A673 (cell line): ENCODE data around the gene MLPH. TPM values are rescaled to one million over a fixed set of nuclear protein-coding genes. Genes with fewer than 3 reads are reported as not detected.

ENCODE experiments used
- BruUV-seq: library from RNA; stranded (reverse); fragments of 400-500 nt; replicated peaks from 2 replicates; lab custom pipeline; 2021; lab: Mats Ljungman, UMichigan
- CTCF ChIA-PET: fragments of 300-600 bp; sonication (Branson Sonifier 250); formaldehyde crosslinking; loops from one replicate; lab custom pipeline; 2022; ENCODE audit warnings: antibody characterized with exemption; lab: Charles Lee
- POLR2A ChIA-PET: fragments of 300-600 bp; sonication (Branson Sonifier 250); formaldehyde crosslinking; loops from one replicate; lab custom pipeline; 2022; ENCODE audit warnings: antibody characterized with exemption; ENCODE audit not compliant: low non-redundant PET; lab: Charles Lee
- DNase-seq: peaks from one replicate; pipeline ENCODE4 v3.0.0-alpha.2; 2015; ENCODE audit warnings: low spot score
- H3K27ac ChIP-seq: fragments of 200-600 bp; sonication (generic); 2 replicates; pipeline ENCODE4 v1.5.1; 2016; ENCODE audit warnings: mixed run types, low read depth, mild to moderate bottlenecking, mixed read lengths, antibody characterized with exemption, low read length; ENCODE audit not compliant: poor library complexity, severe bottlenecking
- H3K27me3 ChIP-seq: fragments of 200-600 bp; sonication (generic); replicated peaks from 2 replicates; pipeline ENCODE4 v1.6.1; 2017; ENCODE audit warnings: mixed run types, low read depth, mild to moderate bottlenecking, mixed read lengths, antibody characterized with exemption, low read length; ENCODE audit not compliant: insufficient read depth, poor library complexity
- H3K36me3 ChIP-seq: fragments of 200-600 bp; sonication (generic); 2 replicates; pipeline ENCODE4 v1.6.1; 2016; ENCODE audit warnings: mixed run types, mild to moderate bottlenecking, mixed read lengths, antibody characterized with exemption, low read length; ENCODE audit not compliant: insufficient read depth, poor library complexity, severe bottlenecking
- H3K4me1 ChIP-seq: fragments of 200-600 bp; sonication (generic); 2 replicates; pipeline ENCODE4 v1.6.1; 2017; ENCODE audit warnings: mixed run types, mild to moderate bottlenecking, mixed read lengths, antibody characterized with exemption, low read length; ENCODE audit not compliant: insufficient read depth, poor library complexity, severe bottlenecking
- H3K4me3 ChIP-seq: fragments of 200-600 bp; sonication (generic); 2 replicates; pipeline ENCODE4 v1.5.1; 2016; ENCODE audit warnings: low read depth, mixed run types, mild to moderate bottlenecking, mixed read lengths, low read length; ENCODE audit not compliant: poor library complexity, severe bottlenecking
- H3K9me3 ChIP-seq: fragments of 200-600 bp; sonication (generic); 2 replicates; pipeline ENCODE4 v1.6.1; 2016; ENCODE audit warnings: mixed run types, low read depth, mild to moderate bottlenecking, mixed read lengths, antibody characterized with exemption, low read length; ENCODE audit not compliant: poor library complexity, severe bottlenecking
- CTCF ChIP-seq: fragments of 300-800, 200-600 bp; sonication (generic); conservative IDR thresholded peaks from 2 replicates; pipeline ENCODE4 v1.5.1; 2017; ENCODE audit warnings: low read depth, mild to moderate bottlenecking, antibody characterized with exemption, low read length, moderate library complexity, mixed read lengths
- EZH2 ChIP-seq: fragments of 200-600 bp; sonication (generic); IDR thresholded peaks from 2 replicates; pipeline ENCODE4 v1.6.1; 2017; ENCODE audit warnings: borderline replicate concordance, low read depth, mild to moderate bottlenecking, mixed read lengths, antibody characterized with exemption, low read length; ENCODE audit not compliant: poor library complexity, severe bottlenecking
- intact Hi-C: fragments of 100-400 bp; cut with micrococcal nuclease; formaldehyde crosslinking; loops from one replicate; pipeline ENCODE4 v1.10.0; 2022; ENCODE audit not compliant: unreplicated experiment
- total RNA-seq: library from RNA; stranded (reverse); gene quantifications from 2 replicates; pipeline ENCODE4 v1.2.3, GENCODE V29; 2021

The MLPH gene
- total RNA-seq, 1 experiment from 2014 or later = not detected

- no peak for DNase-seq
- intact Hi-C loops = no loop called here
- H3K27me3 ChIP-seq = no peaks in the 10 kb centered on the region
- POLR2A ChIA-PET = no interaction called here
- no peaks in the 10 kb centered on the region for H3K36me3 ChIP-seq
- no peak overlapping the region for H3K4me3 ChIP-seq
- H3K4me1 ChIP-seq = peaks cover 14% of the 10 kb centered on the region
- no peak overlapping the region for H3K27ac ChIP-seq
- H3K9me3 ChIP-seq = no peaks in the 10 kb centered on the region
- no peak for TF ChIP-seq CTCF
- TF ChIP-seq EZH2 = no peak
- BruUV-seq = no TSS peak
- CTCF ChIA-PET = interaction anchor here (0.7 kb wide), 1 partner anchor 78 kb away, joined by 6 read pairs; no protein-coding TSS in a partner anchor
These were observed 104.3 kb downstream of the MLPH start for GRCh38 chr2:237591141-237591881.

- H3K27ac ChIP-seq = no peak overlapping the region
- ChIA-PET POLR2A (no interaction called here), CTCF (no interaction called here)
- intact Hi-C loops = no loop called here
- H3K36me3 ChIP-seq = no peaks in the 10 kb centered on the region
- no peak for TF ChIP-seq EZH2
- TF ChIP-seq CTCF = no peak
- no peak overlapping the region for H3K4me3 ChIP-seq
- no TSS peak for BruUV-seq
- H3K4me1 ChIP-seq = peaks cover 14% of the 10 kb centered on the region
- no peaks in the 10 kb centered on the region for H3K9me3 ChIP-seq
- no peaks in the 10 kb centered on the region for H3K27me3 ChIP-seq
- DNase-seq = no peak
These were observed 105.5 kb downstream of the MLPH start for GRCh38 chr2:237592425-237592980.

GRCh38 chr2:237593036-237593435 is 106.0 kb downstream of the MLPH start:
- POLR2A ChIA-PET = no interaction called here
- CTCF ChIA-PET = no interaction called here

More at GRCh38 chr2:237593036-237593435, 106.0 kb downstream of the MLPH start:
- BruUV-seq = no TSS peak
- H3K9me3 ChIP-seq = no peaks in the 10 kb centered on the region
- intact Hi-C loops = no loop called here
- peaks cover 14% of the 10 kb centered on the region for H3K4me1 ChIP-seq
- DNase-seq = no peak
- H3K27me3 ChIP-seq = no peaks in the 10 kb centered on the region
- no peak overlapping the region for H3K27ac ChIP-seq
- no peaks in the 10 kb centered on the region for H3K36me3 ChIP-seq
- TF ChIP-seq CTCF = no peak
- no peak for TF ChIP-seq EZH2
- no peak overlapping the region for H3K4me3 ChIP-seq
